SH-SY5Y (cell line): ENCODE data around the gene TIGD3.

ENCODE experiments used
- GATA2 ChIP-seq: IDR thresholded peaks from 2 replicates; pipeline ENCODE4 v1.6.1; 2011; ENCODE audit warnings: mild to moderate bottlenecking, low read depth, low read length
- GATA3 ChIP-seq: IDR thresholded peaks from 2 replicates; pipeline ENCODE4 v1.6.1; 2011; ENCODE audit warnings: low read depth, mild to moderate bottlenecking, low read length, moderate library complexity

DNA sequence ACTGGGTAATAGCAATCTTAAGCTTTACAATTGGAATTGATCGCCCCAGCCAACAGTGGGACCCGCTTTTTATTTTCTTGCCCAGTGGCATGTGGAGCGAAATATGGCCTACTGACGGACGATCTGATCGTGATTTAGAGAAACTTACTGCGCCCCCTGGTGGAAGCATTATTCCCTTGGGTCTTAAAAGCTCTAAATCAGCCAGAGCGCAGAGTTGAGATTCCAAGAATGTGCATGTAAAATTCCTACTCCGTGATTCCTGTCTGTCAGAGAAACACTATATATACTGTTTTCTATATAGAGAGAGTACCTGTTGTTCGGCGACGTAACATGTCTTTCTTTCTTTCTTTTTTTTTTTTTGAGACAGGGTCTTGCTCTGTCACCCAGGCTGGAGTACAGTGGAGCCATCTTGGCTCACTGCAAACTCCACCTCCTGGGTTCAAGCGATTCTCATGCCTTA is 24.6 kb upstream of the TIGD3 start:
- no peak for TF ChIP-seq GATA3
- TF ChIP-seq GATA2: no peak; the same call in 1 of the 2 replicates
